ENCODE measurements around the gene ZNF677. TPM values are rescaled to one million over a fixed set of nuclear protein-coding genes. Genes with fewer than 3 reads are reported as not detected.
A peak's percentile ranks its signal among the peaks of the same experiment; 100 is the strongest.
"Not testable (repeated sequence)": the region's sequence is repeated elsewhere in the genome, so short reads cannot be mapped to it uniquely, and the experiment has no call there.

Gene ZNF677
- polyA plus RNA-seq (2013, experiment 1 of 2; ENCODE audit: insufficient read length): 13.8 TPM
- 11.8 TPM for polyA plus RNA-seq (2013, experiment 2 of 2; ENCODE audit: insufficient read length)

DNA sequence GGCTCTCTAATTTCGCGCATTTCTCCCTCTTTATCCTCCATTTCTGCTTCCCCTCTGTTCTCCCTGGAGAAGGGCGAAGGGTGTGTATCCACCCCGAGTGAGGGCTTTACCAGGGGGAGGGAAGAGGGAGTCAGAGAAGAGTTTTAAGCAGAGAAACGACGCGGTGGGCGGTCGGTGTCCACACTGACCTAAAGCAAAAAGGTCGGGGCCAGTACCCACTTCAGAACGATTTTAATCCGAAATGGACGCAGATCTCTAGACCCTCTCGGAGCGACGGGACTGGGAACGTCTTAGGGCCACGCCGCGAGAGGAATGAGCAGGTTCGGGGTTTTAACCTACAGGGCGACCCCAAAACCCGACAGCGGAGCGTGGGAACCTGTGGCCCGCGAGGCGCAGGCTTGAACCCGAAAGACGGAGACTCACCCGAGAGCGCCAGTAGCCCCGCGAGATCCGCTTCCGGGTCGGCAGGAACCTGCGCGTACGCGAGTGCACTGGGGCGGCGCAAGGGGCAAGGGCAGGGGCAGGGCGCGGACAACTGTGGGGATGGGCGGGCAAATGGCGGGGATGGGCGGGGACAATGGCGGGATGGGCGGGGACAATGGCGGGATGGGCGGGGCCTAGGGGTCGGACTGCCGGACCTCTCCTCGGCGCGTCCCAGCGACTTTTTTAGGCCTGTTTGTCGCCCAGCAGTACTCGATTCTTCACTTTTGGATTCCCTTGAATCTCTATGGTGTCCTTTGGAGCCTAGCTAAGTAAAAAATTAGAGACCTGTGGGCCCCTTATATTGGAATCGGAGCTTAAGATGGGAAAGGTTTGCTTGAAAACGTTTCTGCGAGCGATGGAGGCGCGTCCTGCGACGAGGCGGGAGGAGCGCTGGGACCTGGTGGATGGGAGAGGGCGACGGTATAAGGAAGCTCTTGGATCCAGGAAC lies at the start of gene ZNF677:
Gene ZNF677 (minus strand): TSS at position 463 of the 931 bp plus-strand sequence. CDS start 3,323 bp downstream, outside the sequence.
- DNase-seq: peak; percentile 90

DNA sequence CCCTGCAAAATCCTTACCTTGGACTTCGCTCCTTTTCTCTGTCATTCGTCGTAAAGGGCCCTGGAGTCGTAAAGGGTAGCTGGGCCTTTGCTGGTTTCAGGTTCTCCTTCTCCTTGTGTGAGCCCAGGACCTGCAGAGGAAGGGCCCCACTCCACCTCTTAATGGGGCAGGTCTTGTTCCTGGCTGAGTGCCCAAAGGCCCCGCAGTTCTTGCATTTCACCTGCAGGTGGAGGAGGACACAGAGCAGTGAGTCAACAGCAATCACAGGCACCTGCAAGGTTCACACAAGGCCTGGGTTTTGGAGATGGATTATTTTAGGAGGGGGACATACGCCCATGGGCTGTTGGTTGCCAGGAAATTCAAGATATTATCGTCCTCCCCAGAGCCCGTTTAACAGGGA lies 46.7 kb upstream of the ZNF677 start:
- DNase-seq: not testable (repeated sequence)

GRCh38 chr19:53294786-53295441 lies 40.2 kb upstream of the ZNF677 start:
- no peak for DNase-seq

- DNase-seq: no peak
These were observed 36.3 kb upstream of the ZNF677 start for GRCh38 chr19:53290758-53291549.

DNA sequence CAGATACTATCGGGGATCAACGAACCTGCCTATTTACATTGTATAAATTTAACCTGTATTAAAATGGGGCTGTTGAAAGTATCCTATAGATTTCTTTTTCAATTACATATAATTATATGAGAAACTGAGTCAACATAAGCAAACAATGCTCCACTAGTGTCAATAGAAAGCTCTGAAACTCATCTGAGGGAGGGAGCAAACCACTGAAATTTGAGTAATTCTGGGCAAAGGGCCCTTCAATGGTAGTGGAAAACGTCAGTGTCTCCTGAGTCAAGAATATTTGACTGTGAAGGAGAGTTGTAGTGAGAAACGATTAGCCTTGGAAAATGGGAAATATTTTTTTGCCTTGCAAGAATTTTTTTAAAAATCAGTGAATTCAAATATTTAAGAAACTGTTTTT lies 30.4 kb upstream of the ZNF677 start:
- no peak for DNase-seq

- DNase-seq: not testable (repeated sequence)
These were observed 27.3 kb upstream of the ZNF677 start for GRCh38 chr19:53281947-53282346.

DNA sequence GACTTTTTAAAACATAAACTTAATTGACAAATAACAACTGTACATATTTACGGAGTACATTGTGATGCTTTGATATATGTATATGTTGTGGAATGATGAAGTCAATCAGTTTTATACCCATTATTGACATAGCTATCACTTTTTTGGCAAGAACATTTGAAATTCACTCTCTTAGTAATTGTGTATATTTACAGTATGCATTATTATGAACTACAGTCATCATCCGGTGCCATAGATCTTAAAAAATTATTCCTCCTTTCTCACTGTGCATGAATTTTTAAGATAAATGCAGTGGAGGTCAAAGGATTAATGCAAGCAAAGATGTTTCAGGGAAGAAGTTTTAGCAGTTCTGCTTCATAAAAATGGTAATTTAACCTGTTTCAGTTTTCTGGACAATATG lies 20.8 kb upstream of the ZNF677 start:
- DNase-seq: no peak

GRCh38 chr19:53272044-53272443 lies 17.4 kb upstream of the ZNF677 start:
- DNase-seq: no peak

DNA sequence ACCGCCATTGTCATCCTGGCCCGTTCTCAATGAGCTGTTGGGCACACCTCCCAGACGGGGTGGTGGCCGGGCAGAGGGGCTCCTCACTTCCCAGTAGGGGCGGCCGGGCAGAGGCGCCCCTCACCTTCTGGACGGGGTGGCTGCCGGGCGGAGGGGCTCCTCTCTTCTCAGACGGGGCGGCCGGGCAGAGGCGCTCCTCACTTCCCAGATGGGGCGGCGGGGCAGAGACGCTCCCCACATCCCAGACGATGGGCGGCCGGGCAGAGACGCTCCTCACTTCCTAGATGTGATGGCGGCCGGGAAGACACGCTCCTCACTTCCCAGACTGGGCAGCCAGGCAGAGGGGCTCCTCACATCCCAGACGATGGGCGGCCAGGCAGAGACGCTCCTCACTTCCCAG lies 15.2 kb upstream of the ZNF677 start:
- DNase-seq: not testable (repeated sequence)

DNA sequence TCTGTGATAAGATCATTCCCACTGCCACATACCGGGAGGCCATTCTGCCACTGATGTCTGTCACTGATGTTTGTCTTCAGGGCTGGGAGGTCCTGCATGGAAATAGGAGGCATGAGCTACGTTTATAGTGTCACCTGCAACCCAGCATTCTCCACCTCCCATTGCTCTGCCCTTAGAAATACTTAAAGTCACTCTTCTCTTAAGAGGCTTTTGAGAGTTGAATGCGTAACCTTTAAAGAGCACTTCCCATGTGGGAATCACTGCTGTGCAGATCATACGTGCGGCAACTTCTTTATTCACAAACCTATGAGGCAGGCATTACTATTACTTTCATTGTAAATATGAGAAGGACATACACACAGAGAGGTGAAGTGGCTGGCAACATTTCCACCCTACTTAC lies 12.9 kb upstream of the ZNF677 start, which contains the start of gene VN1R4:
Gene VN1R4 (minus strand): TSS at position 101 of the 400 bp plus-strand sequence. CDS start 58 bp downstream, at position 43.
- DNase-seq: not testable (repeated sequence)

GRCh38 chr19:53257715-53258342 lies 3.2 kb upstream of the ZNF677 start, which contains the start of gene VN1R2:
Gene VN1R2, plus strand, starts transcription at chr19:53258292. Its CDS starts 84 bp downstream, at chr19:53258376.
- not testable (repeated sequence) for DNase-seq

GRCh38 chr19:53246498-53246897 lies 8.2 kb downstream of the ZNF677 start:
- DNase-seq: no peak

- DNase-seq: no peak
These were observed 17.4 kb downstream of the ZNF677 start for GRCh38 chr19:53237114-53237777.

DNA sequence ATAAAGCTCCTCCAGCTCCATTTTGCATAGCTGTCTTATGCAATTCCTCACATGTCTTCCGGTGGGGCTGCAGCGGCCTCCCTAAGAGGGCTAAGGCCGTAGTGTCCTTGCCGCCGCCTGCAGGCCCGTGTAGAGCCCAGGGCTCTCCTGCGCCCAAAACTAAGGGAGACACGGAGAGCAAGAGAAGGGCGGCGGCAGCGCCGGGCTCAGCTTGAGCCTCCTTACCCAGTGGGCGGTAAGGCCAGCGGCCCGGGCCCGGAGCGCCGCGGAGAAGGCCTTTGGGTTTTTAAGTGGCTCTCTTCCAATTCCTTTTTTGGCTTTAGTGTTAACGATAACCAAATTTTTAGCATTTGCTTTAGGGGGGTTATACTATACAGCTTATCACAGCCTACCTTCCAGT lies 30.1 kb downstream of the ZNF677 start:
- no peak for DNase-seq

DNA sequence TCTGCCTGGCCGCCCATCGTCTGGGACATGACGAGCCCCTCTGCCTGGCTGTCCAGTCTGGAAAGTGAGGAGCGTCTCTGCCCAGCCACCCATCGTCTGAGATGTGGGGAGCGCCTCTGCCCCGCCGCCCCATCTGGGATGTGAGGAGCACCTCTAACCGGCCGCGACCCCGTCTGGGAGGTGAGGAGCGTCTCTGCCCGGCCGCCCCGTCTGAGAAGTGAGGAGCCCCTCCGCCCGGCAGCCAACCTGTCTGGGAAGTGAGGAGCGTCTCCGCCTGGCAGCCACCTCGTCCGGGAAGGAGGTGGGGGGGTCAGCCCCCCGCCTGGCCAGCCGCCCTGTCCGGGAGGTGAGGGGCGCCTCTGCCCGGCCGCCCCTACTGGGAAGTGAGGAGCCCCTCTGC lies 32.0 kb downstream of the ZNF677 start:
- not testable (repeated sequence) for DNase-seq

GRCh38 chr19:53212703-53213320 lies 41.9 kb downstream of the ZNF677 start:
- no peak for DNase-seq

DNA sequence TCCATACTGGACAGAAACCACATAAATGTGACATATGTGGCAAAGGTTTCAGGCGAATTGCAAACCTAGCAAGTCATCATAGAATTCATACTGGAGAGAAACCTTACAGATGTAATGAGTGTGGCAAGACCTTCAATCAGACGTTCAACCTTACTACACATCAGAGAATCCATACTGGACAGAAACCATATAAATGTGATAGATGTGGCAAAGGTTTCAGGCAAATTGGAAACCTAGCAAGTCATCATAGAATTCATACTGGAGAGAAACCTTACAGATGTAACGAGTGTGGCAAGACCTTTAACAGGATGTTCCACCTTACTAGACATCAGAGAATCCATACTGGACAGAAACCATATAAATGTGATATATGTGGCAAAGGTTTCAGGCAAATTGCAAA lies 43.1 kb downstream of the ZNF677 start:
- DNase-seq: not testable (repeated sequence)

- DNase-seq: peak; percentile 91
These were observed 57.8 kb downstream of the ZNF677 start for GRCh38 chr19:53196777-53197396.

DNA sequence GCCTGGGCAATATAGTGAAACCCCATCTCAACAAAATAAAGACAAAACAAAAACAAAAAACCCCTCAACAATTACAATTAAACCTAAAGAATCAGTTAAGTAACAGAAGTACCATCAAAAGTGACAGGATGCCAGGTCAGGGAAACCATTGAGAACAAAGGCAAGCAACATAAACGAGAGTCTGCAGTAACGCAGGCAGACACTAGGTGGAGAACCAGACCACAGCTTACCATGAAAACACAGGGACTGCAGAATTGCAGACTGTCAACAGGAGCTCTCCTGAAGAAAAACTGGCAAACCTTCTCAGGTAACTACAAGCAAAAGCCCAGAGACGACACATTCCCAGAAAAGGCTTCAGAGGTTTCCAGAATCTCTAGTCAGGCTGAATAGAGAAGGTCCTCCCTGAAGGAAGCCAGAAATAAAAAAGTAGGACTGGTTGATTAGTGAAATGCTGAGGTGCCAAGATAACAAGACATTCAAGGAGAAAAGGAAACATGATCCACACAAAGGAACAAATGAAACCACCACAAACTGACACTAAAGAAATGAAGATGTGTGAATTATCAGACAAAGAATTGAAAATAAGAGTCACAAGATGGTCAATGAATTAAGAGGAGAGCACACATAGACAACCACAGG lies 59.3 kb downstream of the ZNF677 start:
- DNase-seq: peak; percentile 72
